ENCODE measurements around the gene DNMT3B.
"Not testable (repeated sequence)": the region's sequence is repeated elsewhere in the genome, so short reads cannot be mapped to it uniquely, and the experiment has no call there.

The DNMT3B gene

GRCh38 chr20:32789896-32790750, 27.9 kb downstream of the DNMT3B start:
- peak; percentile 42 for DNase-seq

GRCh38 chr20:32790751-32791057, 28.5 kb downstream of the DNMT3B start:
- no peak for DNase-seq

- DNase-seq: peak; percentile 14
Observed at GRCh38 chr20:32792316-32792715, 30.1 kb downstream of the DNMT3B start.

DNA sequence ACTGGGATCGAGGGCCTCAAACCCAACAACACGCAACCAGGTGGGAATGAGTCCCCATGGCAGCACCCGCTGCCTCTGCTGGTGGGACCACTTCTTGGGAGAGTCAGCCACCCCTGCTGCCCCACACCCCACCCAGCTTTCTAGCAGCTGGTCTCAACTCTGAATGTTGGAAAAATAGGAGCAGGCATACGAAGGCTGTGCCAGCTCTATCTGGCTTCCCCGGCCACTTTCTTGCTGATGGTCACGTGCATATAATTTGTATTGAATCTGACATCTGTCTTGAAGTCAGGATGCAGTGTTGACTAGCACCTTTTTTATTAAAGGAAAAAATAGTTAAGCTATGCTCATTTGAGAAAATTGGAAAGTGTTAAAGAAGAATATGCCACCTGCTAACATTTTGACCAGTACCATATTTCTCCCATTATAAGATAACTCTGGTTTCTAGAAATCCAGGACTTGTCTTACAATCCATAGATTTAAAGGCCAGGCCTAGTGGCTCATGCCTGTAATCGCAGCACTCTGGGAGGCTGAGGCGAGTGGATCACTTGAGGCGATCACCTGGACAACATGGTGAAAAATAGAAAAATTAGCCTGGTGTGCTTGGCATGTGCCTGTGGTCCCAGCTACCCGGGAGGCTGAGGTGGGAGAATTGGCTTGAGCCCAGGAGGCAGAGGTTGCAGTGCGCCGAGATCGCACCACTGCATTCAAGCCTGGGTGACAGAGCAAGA, 30.7 kb downstream of the DNMT3B start:
- DNase-seq: no peak

- no peak for DNase-seq
Observed at GRCh38 chr20:32796383-32796948, 34.3 kb downstream of the DNMT3B start.

GRCh38 chr20:32796981-32797451, 34.8 kb downstream of the DNMT3B start:
- no peak for DNase-seq

DNA sequence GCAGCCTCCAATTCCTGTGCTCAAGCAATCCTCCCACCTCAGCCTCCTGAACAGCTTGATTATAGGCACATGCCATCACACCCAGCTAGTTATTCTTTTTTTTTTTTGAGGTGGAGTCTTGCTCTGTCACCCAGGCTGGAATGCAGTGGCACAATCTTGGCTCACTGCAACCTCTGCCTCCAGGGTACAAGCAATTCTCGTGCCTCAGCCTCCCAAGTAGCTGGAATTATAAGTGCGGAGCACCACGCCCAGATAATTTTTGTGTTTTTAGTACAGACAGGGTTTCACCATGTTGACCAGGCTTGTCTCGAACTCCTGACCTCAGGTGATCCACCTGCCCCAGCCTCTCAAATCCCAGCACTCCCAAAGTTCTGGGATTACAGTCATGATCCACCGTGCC, 35.4 kb downstream of the DNMT3B start:
- DNase-seq: not testable (repeated sequence)

DNA sequence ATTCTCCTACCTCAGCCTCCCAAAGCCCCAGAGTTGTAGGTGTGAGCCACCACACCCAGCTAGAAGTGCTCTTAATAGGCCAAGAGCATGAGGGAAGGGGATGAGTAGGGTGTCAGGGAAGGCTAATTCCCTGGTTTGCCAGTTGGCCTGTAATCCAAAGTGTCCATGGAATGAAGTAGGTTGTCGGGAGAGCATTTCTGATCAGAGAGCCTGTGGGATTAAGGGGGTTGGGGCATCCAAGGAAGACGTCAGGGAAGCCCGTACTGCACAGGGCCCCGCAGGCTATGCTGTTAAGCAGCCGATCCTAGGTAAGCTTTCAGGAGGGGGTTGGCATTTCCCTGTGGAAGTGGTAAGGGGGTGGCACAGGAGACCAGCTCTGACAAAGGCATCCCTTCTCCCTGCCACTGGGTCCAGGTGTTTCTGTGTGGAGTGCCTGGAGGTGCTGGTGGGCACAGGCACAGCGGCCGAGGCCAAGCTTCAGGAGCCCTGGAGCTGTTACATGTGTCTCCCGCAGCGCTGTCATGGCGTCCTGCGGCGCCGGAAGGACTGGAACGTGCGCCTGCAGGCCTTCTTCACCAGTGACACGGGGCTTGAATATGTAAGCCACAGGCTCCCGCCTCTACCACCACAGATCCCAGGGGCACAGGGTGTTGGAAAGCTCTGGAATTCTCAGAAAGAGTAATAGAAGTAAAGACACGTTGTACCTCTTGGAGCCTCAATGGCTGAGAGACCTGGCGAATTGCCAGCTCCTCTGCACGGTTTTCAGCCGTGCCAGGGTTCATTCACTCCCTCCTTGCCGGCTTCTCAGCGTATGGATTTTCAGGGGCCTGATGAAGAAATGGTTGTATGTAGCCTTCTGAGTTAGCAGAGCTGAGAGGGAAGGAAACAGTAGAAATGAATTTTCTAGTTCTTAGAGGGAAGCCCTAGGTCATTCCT, 36.1 kb downstream of the DNMT3B start:
- DNase-seq: no peak

DNA sequence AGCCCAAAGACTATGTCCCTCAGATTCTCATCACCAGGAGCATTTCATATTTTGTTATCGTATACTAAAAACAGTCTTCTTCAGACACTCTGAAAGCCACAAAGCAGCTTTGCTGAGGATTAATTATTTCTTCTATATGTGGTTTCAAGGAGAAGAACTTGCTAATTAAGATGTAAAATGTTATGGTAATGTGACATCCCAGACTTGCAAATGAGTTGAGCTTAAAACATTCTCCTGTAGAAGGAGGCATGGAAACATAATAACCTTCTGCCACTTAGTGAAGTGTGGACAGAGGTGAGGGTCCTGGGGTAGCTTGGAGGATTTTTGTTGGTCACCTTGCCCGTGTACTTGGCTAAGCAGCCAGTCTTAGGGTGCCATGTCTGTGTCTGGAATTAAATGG, 40.9 kb downstream of the DNMT3B start:
- no peak for DNase-seq

DNA sequence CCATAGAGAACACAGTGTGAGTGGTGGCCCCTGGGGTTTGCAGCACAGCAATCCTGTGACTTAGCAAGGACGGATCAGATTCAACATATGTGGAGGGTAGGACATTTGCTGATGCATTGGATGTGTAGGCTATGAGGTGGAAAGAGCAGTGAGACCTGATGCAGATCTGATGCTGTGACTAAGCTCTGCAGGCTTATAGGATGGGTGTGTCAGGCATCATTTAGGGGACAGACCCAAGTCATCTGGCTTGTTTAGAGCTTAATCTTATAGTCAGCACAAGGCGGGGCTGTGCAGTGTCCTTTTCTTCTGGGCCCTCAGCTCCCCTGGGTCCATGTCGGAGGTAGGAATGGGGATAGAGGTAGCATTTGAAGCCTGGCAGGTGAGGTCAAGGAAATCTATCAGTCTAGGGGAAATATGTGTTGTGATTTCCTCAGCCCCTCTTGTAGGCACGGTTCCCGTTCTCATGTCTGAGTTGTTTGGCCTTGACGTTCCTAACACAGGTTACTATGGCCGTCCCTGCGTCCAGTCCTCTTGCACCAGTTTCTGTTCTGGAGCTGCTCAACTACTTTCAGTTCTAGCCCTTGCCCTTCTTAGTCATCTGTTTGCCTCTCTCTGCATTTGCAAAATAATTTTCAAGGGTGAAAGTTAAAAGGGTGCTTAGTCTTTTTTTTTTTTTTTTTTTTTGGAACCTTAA, 42.0 kb downstream of the DNMT3B start:
- no peak for DNase-seq

GRCh38 chr20:32804817-32805216, 42.6 kb downstream of the DNMT3B start:
- no peak for DNase-seq

- no peak for DNase-seq
Observed at GRCh38 chr20:32805721-32806120, 43.5 kb downstream of the DNMT3B start.

DNA sequence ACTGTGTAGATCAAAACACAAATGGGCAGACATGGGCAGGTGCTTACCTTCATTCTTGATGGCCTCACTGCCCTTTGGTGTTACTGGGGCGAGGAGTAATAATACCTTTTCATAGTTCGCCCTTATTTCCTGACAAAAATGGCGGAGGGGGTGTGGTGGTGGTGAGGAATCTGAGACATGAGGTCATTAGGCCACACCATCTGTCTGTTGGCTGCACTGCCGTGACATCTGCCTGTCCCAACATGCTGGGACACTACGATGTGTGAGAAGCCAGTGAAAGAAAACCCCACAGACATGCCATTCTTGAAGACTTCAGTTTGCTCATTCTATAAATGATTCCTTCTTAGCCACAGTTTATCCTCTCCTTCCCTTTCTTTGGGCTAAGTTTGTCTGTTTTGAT, 44.2 kb downstream of the DNMT3B start:
- no peak for DNase-seq

GRCh38 chr20:32807706-32808105, 45.5 kb downstream of the DNMT3B start:
- DNase-seq: peak; percentile 36

GRCh38 chr20:32808438-32808837, 46.3 kb downstream of the DNMT3B start:
- DNase-seq: no peak

DNA sequence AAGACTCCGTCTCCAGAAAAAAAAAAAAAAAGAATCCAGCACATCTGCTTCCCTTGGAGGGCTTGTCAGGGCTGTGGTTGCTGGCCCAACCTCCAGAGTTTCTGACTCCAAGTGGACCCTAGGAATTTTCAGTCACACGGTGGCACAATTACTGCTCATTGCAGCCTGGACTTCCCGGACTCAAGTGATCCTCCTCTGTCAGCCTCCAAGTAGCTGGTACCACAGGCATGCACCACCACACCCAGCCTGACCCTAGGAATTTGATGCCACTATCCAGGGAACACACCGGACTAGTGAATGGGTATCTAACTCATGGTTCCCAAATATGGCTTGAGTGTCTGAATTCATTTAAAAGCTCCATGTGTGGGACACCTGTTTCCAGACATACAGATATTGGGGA, 47.7 kb downstream of the DNMT3B start:
- DNase-seq: no peak

- no peak for DNase-seq
Observed at GRCh38 chr20:32810941-32811340, 48.8 kb downstream of the DNMT3B start.

- DNase-seq: no peak
Observed at GRCh38 chr20:32811886-32812285, 49.7 kb downstream of the DNMT3B start.

- DNase-seq: peak; percentile 77
Observed at GRCh38 chr20:32819992-32820697, 58.0 kb downstream of the DNMT3B start.

- DNase-seq: no peak
Observed at GRCh38 chr20:32820698-32821377, 58.7 kb downstream of the DNMT3B start.

Measured in right kidney (tissue), 1 donor.